SHP77 (cell line): ENCODE data around the gene HMGB4.

Source experiments
- DNase-seq, 2 experiments: peaks; one replicate each; lab custom pipeline; 2025; lab: John Stamatoyannopoulos, UW

Gene HMGB4

GRCh38 chr1:33898406-33898805 lies 34.5 kb downstream of the HMGB4 start:
- no peak for DNase-seq

GRCh38 chr1:33898881-33899280 lies 35.0 kb downstream of the HMGB4 start:
- no peak for DNase-seq

- DNase-seq = no peak
These were observed 35.9 kb downstream of the HMGB4 start for GRCh38 chr1:33899746-33900145.

GRCh38 chr1:33902486-33903209 lies 38.8 kb downstream of the HMGB4 start:
- no peak for DNase-seq

GRCh38 chr1:33903210-33903589 lies 39.3 kb downstream of the HMGB4 start:
- DNase-seq = no peak

GRCh38 chr1:33905241-33905640 lies 41.4 kb downstream of the HMGB4 start:
- no peak for DNase-seq

GRCh38 chr1:33906156-33906555 lies 42.3 kb downstream of the HMGB4 start:
- DNase-seq = no peak

GRCh38 chr1:33908324-33908956 lies 44.6 kb downstream of the HMGB4 start:
- no peak for DNase-seq
